T-helper 17 cell (primary cell): ENCODE data around the gene GANC. TPM values are rescaled to one million over a fixed set of nuclear protein-coding genes. Genes with fewer than 3 reads are reported as not detected.
A peak's percentile ranks its signal among the peaks of the same experiment; 100 is the strongest.
"Not testable (repeated sequence)": the region's sequence is repeated elsewhere in the genome, so short reads cannot be mapped to it uniquely, and the experiment has no call there.

Experiments used
- ATAC-seq: fragments of 150-1000 bp; cut with Tn5 transposase; 2 replicates; pipeline ENCODE4 v1.10.0; 2021; ENCODE audit warnings: mild to moderate bottlenecking, moderate library complexity
- DNase-seq, 3 donors: peaks; one replicate each; pipeline versions ENCODE4 v3.0.0 to v3.0.0-alpha.2; 2020 to 2021
- H3K9me3 ChIP-seq: one replicate; pipeline ENCODE4 v1.7.0; 2013; ENCODE audit warnings: low read length, mild to moderate bottlenecking; ENCODE audit not compliant: control insufficient read depth, poor library complexity, severe bottlenecking
- H3K27ac Mint-ChIP-seq: one replicate; pipeline ENCODE4 v1.8.0; 2022; ENCODE audit warnings: mild to moderate bottlenecking, moderate library complexity, mixed read lengths
- H3K27me3 Mint-ChIP-seq: one replicate; pipeline ENCODE4 v1.8.0; 2022; ENCODE audit warnings: mixed read lengths
- H3K36me3 Mint-ChIP-seq: one replicate; pipeline ENCODE4 v1.8.0; 2022; ENCODE audit warnings: low read depth, mixed read lengths
- H3K4me1 Mint-ChIP-seq: one replicate; pipeline ENCODE4 v1.8.0; 2022; ENCODE audit warnings: mild to moderate bottlenecking, mixed read lengths
- H3K4me3 Mint-ChIP-seq: one replicate; pipeline ENCODE4 v1.8.0; 2022; ENCODE audit warnings: mild to moderate bottlenecking, moderate library complexity, mixed read lengths
- total RNA-seq, 4 donors: library from RNA in 2 of 4; stranded (reverse) in 2 of 4; gene quantifications; one replicate each; pipeline ENCODE4 v1.2.3 and lab custom pipeline; 2022 to 2026

Gene GANC, protein sequence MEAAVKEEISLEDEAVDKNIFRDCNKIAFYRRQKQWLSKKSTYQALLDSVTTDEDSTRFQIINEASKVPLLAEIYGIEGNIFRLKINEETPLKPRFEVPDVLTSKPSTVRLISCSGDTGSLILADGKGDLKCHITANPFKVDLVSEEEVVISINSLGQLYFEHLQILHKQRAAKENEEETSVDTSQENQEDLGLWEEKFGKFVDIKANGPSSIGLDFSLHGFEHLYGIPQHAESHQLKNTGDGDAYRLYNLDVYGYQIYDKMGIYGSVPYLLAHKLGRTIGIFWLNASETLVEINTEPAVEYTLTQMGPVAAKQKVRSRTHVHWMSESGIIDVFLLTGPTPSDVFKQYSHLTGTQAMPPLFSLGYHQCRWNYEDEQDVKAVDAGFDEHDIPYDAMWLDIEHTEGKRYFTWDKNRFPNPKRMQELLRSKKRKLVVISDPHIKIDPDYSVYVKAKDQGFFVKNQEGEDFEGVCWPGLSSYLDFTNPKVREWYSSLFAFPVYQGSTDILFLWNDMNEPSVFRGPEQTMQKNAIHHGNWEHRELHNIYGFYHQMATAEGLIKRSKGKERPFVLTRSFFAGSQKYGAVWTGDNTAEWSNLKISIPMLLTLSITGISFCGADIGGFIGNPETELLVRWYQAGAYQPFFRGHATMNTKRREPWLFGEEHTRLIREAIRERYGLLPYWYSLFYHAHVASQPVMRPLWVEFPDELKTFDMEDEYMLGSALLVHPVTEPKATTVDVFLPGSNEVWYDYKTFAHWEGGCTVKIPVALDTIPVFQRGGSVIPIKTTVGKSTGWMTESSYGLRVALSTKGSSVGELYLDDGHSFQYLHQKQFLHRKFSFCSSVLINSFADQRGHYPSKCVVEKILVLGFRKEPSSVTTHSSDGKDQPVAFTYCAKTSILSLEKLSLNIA (N-terminal part only)
- total RNA-seq, result 10 to 100 TPM; 30.1 to 30.2 TPM
- total RNA-seq (lab: John Stamatoyannopoulos, UW), result 29.1 to 35.1 reads per million in 2 donors

DNA sequence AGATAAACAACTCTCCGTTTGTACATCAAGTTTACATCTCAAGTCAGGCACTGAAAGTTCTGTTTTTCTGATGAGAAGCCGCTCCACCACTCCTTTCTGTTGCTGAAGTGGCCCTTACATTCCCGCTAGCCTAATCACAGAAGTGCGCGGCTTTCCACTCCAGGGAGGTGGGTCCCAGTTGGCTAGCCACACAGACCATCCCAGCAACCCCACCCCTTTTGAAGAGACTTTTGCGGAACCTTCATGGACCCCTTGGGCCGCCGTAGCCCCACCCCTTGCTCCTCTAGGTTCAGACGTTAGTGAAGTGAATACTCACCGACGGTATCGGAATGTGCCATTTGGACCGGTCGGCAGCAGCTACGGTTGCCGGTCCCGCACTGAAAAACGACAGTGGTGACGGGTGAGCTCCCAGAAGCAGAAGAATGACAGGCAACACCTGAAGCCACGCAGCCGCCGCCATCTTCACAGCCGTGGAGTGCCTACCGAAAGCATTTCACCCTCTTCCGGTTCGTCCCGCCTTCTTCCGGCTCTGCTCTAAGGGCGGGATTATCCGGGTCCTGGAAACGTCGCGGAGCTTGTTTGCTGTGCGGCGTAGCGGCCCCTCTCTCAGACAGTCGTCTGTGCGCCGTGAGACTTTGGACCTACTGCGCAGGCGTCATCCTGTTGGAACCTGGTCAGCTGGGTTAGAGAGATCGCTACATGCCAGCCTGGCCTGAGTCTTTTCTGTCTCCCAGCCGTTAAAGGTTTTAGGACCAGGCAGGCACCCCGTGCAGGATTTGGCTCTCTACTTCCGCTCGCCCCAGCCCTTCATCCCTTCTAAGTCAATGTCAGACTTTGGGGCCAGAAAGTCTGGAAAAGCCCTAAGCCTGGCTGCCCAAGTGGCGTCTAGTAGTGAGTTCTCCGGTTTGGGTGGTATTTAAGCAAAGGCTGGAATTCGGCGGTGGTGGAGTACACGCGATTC lies at the start of gene GANC, which contains the start of gene TMEM87A:
Gene GANC (plus strand): TSS at position 263 of the 961 bp plus-strand sequence. CDS start 1,281 bp downstream, outside the sequence.
Gene TMEM87A (minus strand): TSS at position 495 of the 961 bp plus-strand sequence. CDS start 35 bp downstream, at position 460.
- ATAC-seq (peak; percentile 93), DNase-seq (peak; percentile 86 to 92 (median 86))
- Mint-ChIP-seq H3K27me3 (no peaks in the 10 kb centered on the region), H3K4me3 (peak within 1 kb of the TSS; percentile 98), H3K4me1 (peaks cover 40% of the 10 kb centered on the region), H3K27ac (peak within 1 kb of the TSS; percentile 99), H3K36me3 (peaks cover 3% of the 10 kb centered on the region)
- H3K9me3 ChIP-seq, result no peaks in the 10 kb centered on the region

DNA sequence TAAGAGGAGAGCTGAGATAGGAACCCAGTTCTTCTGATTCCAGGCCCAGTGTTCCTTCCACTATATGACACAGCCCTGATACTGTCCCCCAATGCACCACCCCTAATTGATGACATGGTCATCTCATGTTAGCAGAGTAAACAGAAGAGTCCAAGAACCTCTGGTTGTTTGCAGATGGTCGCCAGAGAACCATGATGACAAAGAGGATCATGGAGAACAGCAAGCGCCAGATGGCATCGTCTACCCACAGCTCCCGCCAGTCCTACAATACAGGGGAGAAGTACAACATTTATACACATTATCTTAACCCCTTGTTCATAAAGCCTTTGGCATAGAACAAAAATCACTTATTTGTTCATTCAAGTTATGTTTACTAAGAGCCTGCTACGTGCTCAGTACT lies 46.4 kb upstream of the GANC start:
- H3K27ac Mint-ChIP-seq, result no peak overlapping the region
- no peaks in the 10 kb centered on the region for H3K27me3 Mint-ChIP-seq
- H3K4me3 Mint-ChIP-seq, result no peak overlapping the region
- no peak for ATAC-seq
- H3K4me1 Mint-ChIP-seq, result peaks cover 5% of the 10 kb centered on the region
- DNase-seq, result no peak
- peaks cover 6% of the 10 kb centered on the region for H3K36me3 Mint-ChIP-seq
- H3K9me3 ChIP-seq, result no peaks in the 10 kb centered on the region

DNA sequence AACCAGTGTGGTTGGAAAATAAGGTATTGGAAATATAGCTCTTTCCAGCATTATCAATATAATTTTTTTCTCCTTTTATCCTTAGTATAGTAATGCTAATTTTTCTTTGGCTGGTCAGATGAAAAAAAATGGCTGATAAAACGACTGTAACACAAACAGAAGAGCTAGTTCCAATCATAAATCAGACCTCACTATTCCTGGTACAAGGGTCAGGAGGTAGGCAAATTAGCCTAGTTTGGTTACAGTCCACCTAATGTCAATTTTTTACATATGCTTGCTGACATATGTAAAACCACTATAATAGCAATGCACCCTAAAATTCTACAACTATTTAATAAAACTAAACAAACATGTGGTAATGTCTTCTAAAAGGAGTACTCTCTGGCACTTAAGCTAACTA lies 45.0 kb upstream of the GANC start:
- no peaks in the 10 kb centered on the region for H3K9me3 ChIP-seq
- ATAC-seq, result no peak
- H3K27me3 Mint-ChIP-seq, result no peaks in the 10 kb centered on the region

DNA sequence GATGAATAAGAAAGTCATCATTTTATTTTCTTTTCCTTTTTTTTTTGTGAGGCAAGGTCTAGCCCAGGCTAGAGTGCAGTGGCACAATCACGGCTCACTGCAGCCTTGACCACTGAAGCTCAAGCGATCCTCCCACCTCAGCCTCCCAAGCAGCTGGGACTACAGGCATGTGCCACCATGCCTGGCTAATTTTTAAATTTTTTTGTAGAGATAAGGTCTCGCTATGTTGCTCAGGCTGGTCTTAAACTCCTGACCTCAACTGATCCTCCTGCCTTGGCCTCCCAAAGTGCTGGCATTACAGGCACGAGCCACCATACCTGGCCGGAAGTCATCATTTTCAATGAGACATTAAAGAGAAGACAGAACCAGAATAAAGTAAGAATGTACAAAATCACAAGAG lies 44.0 kb upstream of the GANC start:
- DNase-seq, ATAC-seq, H3K36me3 Mint-ChIP-seq, H3K27ac Mint-ChIP-seq, H3K9me3 ChIP-seq, H3K27me3 Mint-ChIP-seq, H3K4me3 Mint-ChIP-seq: not testable (repeated sequence)
- peaks cover 10% of the 10 kb centered on the region for H3K4me1 Mint-ChIP-seq

More for the DNA sequence above, 45.0 kb upstream of the GANC start:
- no peak overlapping the region for H3K27ac Mint-ChIP-seq
- peaks cover 6% of the 10 kb centered on the region for H3K36me3 Mint-ChIP-seq
- no peak for DNase-seq
- peaks cover 9% of the 10 kb centered on the region for H3K4me1 Mint-ChIP-seq
- no peak overlapping the region for H3K4me3 Mint-ChIP-seq

DNA sequence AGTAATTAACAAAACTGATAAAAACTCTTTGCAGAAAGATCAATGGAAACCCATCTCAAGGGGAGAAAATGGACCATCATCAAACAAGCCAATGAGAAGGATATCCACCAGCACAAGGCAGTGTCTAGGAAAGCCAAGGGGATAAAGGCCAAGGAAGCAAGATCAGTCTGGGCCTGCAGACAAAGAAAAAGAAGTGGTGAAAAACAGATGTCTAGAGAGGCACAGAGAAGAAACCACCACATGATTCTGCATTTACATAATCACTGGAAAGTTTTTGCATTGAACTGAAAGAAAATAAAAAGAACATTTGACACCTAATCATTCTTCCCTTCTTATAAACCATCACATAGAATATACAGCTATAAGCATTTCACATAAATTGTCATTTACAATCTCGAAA lies 41.9 kb upstream of the GANC start:
- Mint-ChIP-seq H3K27ac (no peak overlapping the region), H3K36me3 (peaks cover 7% of the 10 kb centered on the region), H3K4me3 (no peak overlapping the region), H3K4me1 (peaks cover 16% of the 10 kb centered on the region), H3K27me3 (no peaks in the 10 kb centered on the region)
- H3K9me3 ChIP-seq, result no peaks in the 10 kb centered on the region
- DNase-seq, result no peak
- ATAC-seq, result no peak

DNA sequence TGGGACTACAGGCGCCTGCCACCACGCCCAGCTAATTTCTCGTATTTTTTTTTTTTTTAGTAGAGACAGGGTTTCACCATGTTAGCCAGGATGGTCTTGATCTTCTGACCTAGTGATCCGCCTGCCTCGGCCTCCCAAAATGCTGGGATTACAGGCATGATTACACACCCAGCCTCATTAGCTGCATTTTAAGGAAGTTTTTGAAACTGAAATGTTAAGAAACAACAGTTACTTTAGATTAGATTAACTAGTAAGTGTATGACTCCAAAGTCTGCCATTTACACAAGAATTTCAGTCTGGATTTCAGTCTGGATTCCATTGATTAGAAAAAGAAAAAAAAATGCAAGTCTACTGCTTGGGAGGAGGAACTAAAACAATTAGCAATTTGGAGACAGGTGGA lies 40.4 kb upstream of the GANC start:
- H3K4me1 Mint-ChIP-seq, result peaks cover 21% of the 10 kb centered on the region
- no peak for ATAC-seq
- H3K27ac Mint-ChIP-seq, result no peak overlapping the region
- no peaks in the 10 kb centered on the region for H3K27me3 Mint-ChIP-seq
- H3K4me3 Mint-ChIP-seq, result no peak overlapping the region
- H3K36me3 Mint-ChIP-seq, result peaks cover 13% of the 10 kb centered on the region
- no peaks in the 10 kb centered on the region for H3K9me3 ChIP-seq
- DNase-seq, result no peak

DNA sequence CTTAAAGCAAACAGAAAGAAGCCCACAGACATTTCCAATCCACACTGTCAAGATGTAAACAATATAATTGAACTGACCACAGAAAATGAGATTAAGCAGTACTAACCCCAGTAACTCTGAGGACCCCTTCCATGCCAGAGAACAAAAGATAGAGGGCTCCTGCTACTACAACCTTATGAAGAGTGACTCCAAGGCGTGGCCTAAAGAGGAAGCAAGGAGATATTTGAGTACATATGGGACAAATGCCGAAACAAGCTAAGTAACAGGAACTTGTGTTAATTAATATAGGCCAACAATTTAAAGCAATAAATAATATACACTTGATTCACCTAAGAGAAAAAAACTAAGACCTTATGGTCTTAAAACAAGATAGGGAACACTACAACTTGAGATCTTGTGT lies 39.9 kb upstream of the GANC start:
- ATAC-seq (no peak), DNase-seq (no peak)
- H3K27ac Mint-ChIP-seq, result no peak overlapping the region
- no peaks in the 10 kb centered on the region for H3K27me3 Mint-ChIP-seq
- H3K9me3 ChIP-seq, result no peaks in the 10 kb centered on the region
- peaks cover 13% of the 10 kb centered on the region for H3K36me3 Mint-ChIP-seq
- H3K4me1 Mint-ChIP-seq, result peaks cover 21% of the 10 kb centered on the region
- H3K4me3 Mint-ChIP-seq, result no peak overlapping the region

DNA sequence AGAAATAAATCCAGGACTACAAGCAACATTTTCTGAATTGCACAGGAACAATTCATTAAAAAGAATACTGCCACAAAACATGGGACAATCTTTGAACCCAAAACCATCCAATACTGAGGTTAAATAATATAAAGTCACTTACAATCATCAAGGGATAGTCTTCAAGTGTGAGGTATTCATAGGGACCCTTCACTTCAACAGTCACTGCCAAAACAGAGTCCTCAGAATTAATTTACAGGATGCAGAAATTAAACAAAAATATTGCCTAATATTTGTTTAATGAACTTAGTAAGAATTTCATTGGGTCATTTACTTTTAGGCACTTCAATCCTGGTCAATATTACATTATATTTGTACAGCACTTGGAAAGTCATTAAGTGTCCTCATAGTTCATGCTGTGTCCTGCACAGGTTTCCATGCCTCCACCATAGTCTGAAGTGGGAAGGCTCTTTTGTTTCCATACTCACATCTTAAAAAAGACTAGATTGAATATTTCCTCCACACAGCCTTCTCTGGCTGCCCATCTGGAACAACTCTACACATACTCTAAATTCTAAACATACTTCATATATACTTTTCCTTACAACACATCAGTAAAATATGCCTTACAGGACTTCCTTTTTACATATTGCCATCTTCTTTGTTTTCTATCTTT lies 33.3 kb upstream of the GANC start:
- Mint-ChIP-seq H3K27ac (no peak overlapping the region), H3K4me1 (peaks cover 13% of the 10 kb centered on the region), H3K4me3 (no peak overlapping the region), H3K27me3 (no peaks in the 10 kb centered on the region), H3K36me3 (peaks cover 17% of the 10 kb centered on the region)
- ATAC-seq (no peak), DNase-seq (no peak)
- no peaks in the 10 kb centered on the region for H3K9me3 ChIP-seq

DNA sequence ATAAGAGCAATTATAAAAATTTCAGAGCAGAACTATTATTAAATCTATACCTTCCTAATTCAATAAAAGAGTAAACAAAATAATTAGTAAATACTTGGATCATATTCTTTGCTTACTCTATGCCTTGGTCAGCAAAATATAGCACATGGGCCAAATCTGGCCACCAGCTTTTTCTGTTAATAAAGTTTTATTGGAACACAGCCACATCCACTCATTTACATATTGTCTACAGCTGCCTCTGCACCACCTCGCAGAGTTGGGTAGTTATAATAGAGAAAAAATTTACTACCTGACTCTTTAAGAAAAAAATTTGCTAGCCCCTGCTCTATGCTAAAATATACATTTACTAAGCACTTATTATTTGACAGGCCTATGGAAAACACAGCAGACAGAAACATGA lies 32.2 kb upstream of the GANC start:
- Mint-ChIP-seq H3K27ac (no peak overlapping the region), H3K36me3 (peaks cover 12% of the 10 kb centered on the region), H3K4me3 (no peak overlapping the region), H3K27me3 (no peaks in the 10 kb centered on the region), H3K4me1 (peaks cover 10% of the 10 kb centered on the region)
- H3K9me3 ChIP-seq, result no peaks in the 10 kb centered on the region
- no peak for ATAC-seq
- no peak for DNase-seq

DNA sequence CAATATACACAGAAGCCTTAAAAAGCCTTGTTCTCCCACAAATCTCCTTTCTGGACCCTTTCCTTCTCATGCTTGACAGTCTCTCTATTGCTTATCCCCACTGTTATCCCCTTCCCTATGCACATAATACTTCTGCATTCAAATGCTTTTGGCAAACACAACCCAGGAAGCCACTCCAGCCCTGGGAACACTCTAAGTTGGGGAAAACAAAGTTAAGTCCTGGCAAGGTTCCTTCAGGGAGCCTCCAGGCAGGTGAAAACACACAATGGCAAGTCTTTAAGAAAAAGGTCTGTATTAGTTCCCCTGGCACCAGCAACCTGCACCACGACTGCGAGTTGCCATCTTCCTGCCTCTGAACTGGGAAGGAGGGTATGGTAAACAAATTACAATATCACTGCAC lies 19.7 kb upstream of the GANC start:
- Mint-ChIP-seq H3K4me3 (no peak overlapping the region), H3K36me3 (peaks cover 8% of the 10 kb centered on the region), H3K4me1 (peaks cover 5% of the 10 kb centered on the region), H3K27ac (no peak overlapping the region), H3K27me3 (no peaks in the 10 kb centered on the region)
- DNase-seq, result no peak
- no peaks in the 10 kb centered on the region for H3K9me3 ChIP-seq
- ATAC-seq, result no peak

DNA sequence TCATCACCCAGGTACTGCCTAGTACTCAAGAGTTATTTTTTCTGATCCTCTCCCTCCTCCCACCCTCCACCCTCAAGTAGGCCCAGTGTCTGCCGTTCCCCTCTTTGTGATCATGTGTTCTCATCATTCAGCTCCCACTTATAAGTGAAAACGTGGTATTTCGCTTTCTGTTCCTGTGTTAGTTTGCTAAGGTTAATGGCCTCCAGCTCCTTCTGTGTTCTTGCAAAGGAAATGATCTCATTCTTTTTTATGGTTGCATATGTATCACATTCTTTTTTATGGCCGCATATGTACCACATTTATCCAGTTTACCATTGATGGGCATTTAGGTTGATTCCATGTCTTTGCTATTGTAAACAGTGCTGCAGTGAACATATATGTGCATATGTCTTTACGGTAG lies 8.2 kb upstream of the GANC start:
- Mint-ChIP-seq H3K27ac (peak overlapping the region; percentile 16), H3K27me3 (no peaks in the 10 kb centered on the region), H3K4me1 (peaks cover 15% of the 10 kb centered on the region), H3K4me3 (no peak overlapping the region), H3K36me3 (peaks cover 21% of the 10 kb centered on the region)
- no peak for DNase-seq
- H3K9me3 ChIP-seq, result no peaks in the 10 kb centered on the region
- ATAC-seq, result no peak

DNA sequence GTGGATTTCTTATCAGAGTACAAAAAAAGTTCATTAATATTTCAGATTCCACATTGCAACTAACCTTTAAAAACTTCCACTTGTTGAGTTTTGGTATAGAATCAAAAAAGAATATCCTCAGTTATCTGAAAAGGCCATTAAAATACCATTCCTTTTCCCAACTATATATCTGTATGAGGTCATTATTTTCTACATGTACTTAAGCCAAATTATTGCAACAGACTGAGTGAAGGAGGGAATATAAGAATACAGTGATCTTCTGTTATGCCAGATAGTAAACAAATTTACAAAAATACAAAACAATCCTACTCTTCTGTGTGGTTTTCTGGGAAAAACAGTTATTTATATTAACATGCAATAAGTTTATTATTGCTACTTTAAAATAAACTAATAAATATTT lies 5.7 kb upstream of the GANC start:
- no peak overlapping the region for H3K4me3 Mint-ChIP-seq
- H3K27me3 Mint-ChIP-seq, result no peaks in the 10 kb centered on the region
- H3K36me3 Mint-ChIP-seq, result peaks cover 15% of the 10 kb centered on the region
- no peak overlapping the region for H3K27ac Mint-ChIP-seq
- no peaks in the 10 kb centered on the region for H3K9me3 ChIP-seq
- no peak for DNase-seq
- no peak for ATAC-seq
- peaks cover 26% of the 10 kb centered on the region for H3K4me1 Mint-ChIP-seq
